ENCODE measurements around the gene C20orf204.

DNA sequence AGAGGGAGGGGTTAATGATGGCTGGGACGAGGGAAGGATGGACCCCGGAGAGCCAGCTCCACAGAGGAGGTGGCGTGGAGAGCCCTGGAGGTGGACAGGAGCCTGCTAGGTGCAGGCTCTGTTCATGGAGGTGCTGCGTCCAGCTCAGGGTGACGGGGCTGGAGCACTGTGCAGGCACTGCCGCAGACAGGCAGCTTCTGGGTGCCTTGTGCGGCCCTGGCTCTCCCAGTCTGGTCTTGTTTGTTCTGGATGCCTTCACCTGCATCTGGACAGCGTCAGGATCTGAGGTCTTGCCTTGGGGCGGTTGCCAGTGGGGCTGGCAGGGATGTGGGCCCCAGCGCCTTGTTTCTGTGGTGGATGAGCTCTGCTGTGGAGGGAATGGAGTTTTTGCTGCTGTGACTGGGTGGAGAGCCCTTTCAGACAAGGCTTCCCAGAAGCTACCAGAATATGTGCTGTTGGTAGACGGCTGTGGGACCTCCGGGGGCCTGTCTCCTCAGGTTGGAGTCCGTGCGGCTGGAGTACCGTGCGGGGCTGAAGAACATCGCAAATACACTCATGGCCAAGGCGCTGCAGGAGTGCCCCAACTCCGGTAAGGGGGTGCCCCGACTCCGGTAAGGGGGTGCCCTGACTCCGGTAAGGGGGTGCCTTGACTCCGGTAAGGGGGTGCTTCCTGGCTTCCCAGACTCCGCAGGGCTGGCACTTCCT lies 7.8 kb upstream of the C20orf204 start:
- TF ChIP-seq, protein P1, sequence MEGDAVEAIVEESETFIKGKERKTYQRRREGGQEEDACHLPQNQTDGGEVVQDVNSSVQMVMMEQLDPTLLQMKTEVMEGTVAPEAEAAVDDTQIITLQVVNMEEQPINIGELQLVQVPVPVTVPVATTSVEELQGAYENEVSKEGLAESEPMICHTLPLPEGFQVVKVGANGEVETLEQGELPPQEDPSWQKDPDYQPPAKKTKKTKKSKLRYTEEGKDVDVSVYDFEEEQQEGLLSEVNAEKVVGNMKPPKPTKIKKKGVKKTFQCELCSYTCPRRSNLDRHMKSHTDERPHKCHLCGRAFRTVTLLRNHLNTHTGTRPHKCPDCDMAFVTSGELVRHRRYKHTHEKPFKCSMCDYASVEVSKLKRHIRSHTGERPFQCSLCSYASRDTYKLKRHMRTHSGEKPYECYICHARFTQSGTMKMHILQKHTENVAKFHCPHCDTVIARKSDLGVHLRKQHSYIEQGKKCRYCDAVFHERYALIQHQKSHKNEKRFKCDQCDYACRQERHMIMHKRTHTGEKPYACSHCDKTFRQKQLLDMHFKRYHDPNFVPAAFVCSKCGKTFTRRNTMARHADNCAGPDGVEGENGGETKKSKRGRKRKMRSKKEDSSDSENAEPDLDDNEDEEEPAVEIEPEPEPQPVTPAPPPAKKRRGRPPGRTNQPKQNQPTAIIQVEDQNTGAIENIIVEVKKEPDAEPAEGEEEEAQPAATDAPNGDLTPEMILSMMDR (IDR thresholded peaks at IDR 0.05), result no peak
- TF ChIP-seq POLR2A (IDR thresholded peaks at IDR 0.05), result no peak

All from testis (tissue), 2 donors.